PC-9 (cell line): ENCODE data around the gene CSNK1D.

ENCODE experiments used
- CTCF ChIP-seq: fragments of 200-600 bp; sonication (generic); conservative IDR thresholded peaks from 2 replicates; pipeline ENCODE4 v1.6.1; 2017; ENCODE audit warnings: mixed run types, antibody characterized with exemption, mild to moderate bottlenecking, moderate library complexity
- EZH2 ChIP-seq: fragments of 200-600 bp; sonication (generic); IDR thresholded peaks from 2 replicates; pipeline ENCODE4 v1.8.0; 2017; ENCODE audit warnings: antibody characterized with exemption, low read depth

GRCh38 chr17:82297714-82298537 is 24.4 kb upstream of the CSNK1D start:
- TF ChIP-seq CTCF (no peak), EZH2 (no peak)
